Spleen (tissue), 7 donors: ENCODE measurements around the gene FAM53B.

Experiments used
- POLR2A ChIP-seq, 3 donors: fragments of 450-650 bp; IDR thresholded peaks; one replicate each; pipeline ENCODE4 v1.5.1; 2017; ENCODE audit warnings: antibody characterized with exemption in 3 of 3, mild to moderate bottlenecking in 1 of 3
- POLR2AphosphoS5 ChIP-seq, 3 donors: sonication (generic); formaldehyde crosslinking; IDR thresholded peaks; one replicate each; pipeline ENCODE4 v1.5.1; 2017; ENCODE audit warnings: antibody characterized with exemption in 3 of 3
- TF ChIP-seq, protein P1 (sequence below), 11 experiments: fragments of 200-600 bp in 7 of 11; fragments of 450-650 bp in 4 of 11; sonication (generic) in 4 of 11; IDR thresholded peaks in 8 of 11; conservative IDR thresholded peaks in 3 of 11; 1 replicate in 7 of 11; 2 replicates in 4 of 11; pipeline versions ENCODE4 v1.4.0 to v1.8.0; 2016 to 2021; ENCODE audit warnings: antibody characterized with exemption in 11 of 11, inconsistent platforms in 4 of 11, mild to moderate bottlenecking in 1 of 11
- donor health status: DM: no; HTN: no; CAD: no; lungs with moderate emphysema.
- donor health status: DM: no; HTN: no; CAD: no.
- donor health status: DM: no; HTN: no; CAD: no.

DNA sequence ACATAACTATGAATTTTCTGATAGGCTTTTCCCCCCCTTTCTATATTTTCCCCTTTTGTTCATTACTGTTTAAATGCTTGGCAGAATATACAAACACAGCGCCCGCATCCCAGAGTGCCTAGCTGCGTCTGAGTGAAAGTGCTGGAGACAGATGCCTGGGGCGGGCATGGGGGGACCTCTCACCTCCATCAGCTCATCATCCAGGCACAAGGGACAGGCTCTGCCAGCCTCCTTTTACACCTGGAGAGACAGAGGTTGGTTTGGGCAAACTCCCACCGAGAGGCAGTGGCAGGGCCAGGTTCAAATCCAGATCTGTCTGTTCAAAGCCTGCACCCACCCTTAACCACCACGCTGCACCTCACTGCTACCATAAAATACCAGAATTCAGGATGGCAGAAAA, 104.5 kb downstream of the FAM53B start:
- TF ChIP-seq POLR2A (IDR thresholded peaks at IDR 0.05) (no peak), POLR2AphosphoS5 (IDR thresholded peaks at IDR 0.05) (no peak)
- TF ChIP-seq, protein P1, sequence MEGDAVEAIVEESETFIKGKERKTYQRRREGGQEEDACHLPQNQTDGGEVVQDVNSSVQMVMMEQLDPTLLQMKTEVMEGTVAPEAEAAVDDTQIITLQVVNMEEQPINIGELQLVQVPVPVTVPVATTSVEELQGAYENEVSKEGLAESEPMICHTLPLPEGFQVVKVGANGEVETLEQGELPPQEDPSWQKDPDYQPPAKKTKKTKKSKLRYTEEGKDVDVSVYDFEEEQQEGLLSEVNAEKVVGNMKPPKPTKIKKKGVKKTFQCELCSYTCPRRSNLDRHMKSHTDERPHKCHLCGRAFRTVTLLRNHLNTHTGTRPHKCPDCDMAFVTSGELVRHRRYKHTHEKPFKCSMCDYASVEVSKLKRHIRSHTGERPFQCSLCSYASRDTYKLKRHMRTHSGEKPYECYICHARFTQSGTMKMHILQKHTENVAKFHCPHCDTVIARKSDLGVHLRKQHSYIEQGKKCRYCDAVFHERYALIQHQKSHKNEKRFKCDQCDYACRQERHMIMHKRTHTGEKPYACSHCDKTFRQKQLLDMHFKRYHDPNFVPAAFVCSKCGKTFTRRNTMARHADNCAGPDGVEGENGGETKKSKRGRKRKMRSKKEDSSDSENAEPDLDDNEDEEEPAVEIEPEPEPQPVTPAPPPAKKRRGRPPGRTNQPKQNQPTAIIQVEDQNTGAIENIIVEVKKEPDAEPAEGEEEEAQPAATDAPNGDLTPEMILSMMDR (IDR thresholded peaks at IDR 0.05 in 8 of 11, conservative IDR thresholded peaks at IDR 0.05 in 3 of 11): no peak
